Cardiac fibroblast (primary cell): ENCODE data around the gene PES1.
"Not testable (repeated sequence)": the region's sequence is repeated elsewhere in the genome, so short reads cannot be mapped to it uniquely, and the experiment has no call there.

ENCODE experiments used
- DNase-seq, 2 donors: peaks; one replicate each; pipeline versions ENCODE4 v3.0.0 to v3.0.0-alpha.2; 2010; ENCODE audit warnings: low read depth in 2 of 2
- H3K4me3 ChIP-seq, 2 donors: replicated peaks in 1 of 2; 1 replicate in 1 of 2; 2 replicates in 1 of 2; pipeline ENCODE4 v1.5.1; 2011; ENCODE audit warnings: low read depth in 2 of 2, low read length in 2 of 2, mild to moderate bottlenecking in 2 of 2, moderate library complexity in 1 of 2
- CTCF ChIP-seq: IDR thresholded peaks from one replicate; pipeline ENCODE4 v1.5.1; 2011; ENCODE audit warnings: low read depth, mild to moderate bottlenecking, low read length, inconsistent platforms

The PES1 gene

GRCh38 chr22:30569674-30570202, 22.0 kb downstream of the PES1 start:
- TF ChIP-seq CTCF = no peak
- no peak overlapping the region for H3K4me3 ChIP-seq
- no peak for DNase-seq

GRCh38 chr22:30568137-30568805, 23.4 kb downstream of the PES1 start:
- no peak overlapping the region for H3K4me3 ChIP-seq
- DNase-seq = no peak
- no peak for TF ChIP-seq CTCF

- not testable (repeated sequence) for H3K4me3 ChIP-seq, DNase-seq
Measured at GRCh38 chr22:30567277-30567676, 24.4 kb downstream of the PES1 start.

GRCh38 chr22:30566125-30566524, 25.6 kb downstream of the PES1 start:
- TF ChIP-seq CTCF = no peak
- H3K4me3 ChIP-seq = no peak overlapping the region
- DNase-seq = no peak

GRCh38 chr22:30565341-30565740, 26.4 kb downstream of the PES1 start:
- no peak for TF ChIP-seq CTCF
- DNase-seq = peak; percentile 21 to 38
- no peak overlapping the region for H3K4me3 ChIP-seq

GRCh38 chr22:30564761-30565119, 27.0 kb downstream of the PES1 start:
- no peak for DNase-seq
- H3K4me3 ChIP-seq = no peak overlapping the region
- TF ChIP-seq CTCF = no peak

- no peak overlapping the region for H3K4me3 ChIP-seq
- DNase-seq = no peak
- no peak for TF ChIP-seq CTCF
Measured at GRCh38 chr22:30564045-30564760, 27.5 kb downstream of the PES1 start.
